GM18951 (cell line): Measurements from ENCODE around the gene TMEM17.

ENCODE experiments used
- POLR2A ChIP-seq: IDR thresholded peaks from 4 replicates; pipeline ENCODE4 v1.6.1; 2011; ENCODE audit warnings: mild to moderate bottlenecking; ENCODE audit not compliant: insufficient read length, insufficient read depth; ENCODE audit errors: extremely low read depth
- in situ Hi-C: fragments of 300-500 bp; cut with MboI; formaldehyde crosslinking; loops from one replicate; pipeline ENCODE4 v1.12.0; 2022; ENCODE audit warnings: low sequenced_read_pairs, mixed read lengths, inconsistent platforms; ENCODE audit not compliant: unreplicated experiment

TMEM17 gene

DNA sequence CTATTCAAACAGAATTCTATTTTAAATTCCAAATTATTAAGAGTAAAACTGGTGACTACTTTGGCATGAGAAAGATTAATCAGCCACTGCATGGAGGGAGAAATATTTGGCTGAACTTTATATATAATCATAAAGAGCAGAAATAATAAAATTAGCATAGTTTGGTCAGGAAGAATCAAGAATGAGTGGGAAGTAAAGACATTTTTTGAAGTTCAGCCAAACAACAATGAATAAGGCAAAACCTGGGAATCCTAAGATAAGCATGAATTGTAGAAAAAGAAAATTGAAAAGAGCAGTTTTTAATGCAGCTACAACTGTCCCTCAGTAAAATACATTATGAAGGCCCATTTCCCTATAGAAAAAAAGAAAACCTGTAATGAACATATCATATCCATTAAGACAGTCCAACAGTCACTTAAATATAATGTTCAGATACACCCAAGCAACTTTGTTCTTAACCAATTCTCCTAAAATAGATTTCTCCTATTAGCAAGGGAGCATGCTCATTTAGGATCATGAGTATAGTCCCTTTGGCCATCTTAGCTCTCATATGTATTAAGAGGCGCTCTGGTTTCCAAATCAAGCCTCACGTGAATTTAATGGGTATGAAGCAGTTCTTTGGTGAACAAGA, 6.5 kb downstream of the TMEM17 start:
- in situ Hi-C loops = no loop called here
- TF ChIP-seq POLR2A = no peak

DNA sequence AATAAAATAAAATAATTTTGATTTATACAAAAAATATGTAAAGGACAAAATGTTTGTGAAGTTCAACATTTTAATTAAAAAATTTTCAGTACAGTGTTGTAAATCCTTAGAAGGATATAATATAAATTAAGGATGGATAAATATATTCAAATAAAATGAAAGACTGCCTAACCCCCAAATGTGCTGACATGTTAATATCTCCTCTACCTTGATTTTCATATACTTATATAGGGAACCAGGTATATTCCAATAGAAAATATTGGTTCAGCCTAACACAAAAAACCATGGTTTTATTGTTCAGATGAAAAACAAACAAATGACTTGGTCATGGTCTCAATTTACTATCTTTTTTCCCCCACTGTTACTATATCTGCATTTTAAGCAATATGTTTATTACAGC, 7.3 kb downstream of the TMEM17 start:
- TF ChIP-seq POLR2A = no peak
- in situ Hi-C loops = no loop called here

DNA sequence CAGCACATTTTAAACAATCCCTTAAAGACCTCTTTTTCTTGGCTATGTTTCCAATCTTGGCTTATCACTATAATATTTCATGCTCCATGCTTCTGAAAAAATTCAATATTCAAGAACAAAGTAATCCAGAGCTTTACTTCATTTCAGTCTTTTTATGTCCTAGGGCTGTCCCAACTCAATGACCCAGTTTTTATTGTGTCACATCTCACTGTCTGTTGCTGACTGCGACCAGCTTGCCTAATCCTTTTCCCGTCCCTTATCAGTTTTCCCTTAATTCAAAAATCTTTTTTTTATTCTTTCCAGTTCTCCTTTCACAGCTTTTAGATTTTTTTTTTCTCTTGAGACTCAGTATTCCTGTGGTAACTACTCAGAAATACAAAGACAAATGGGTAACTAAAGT, 10.2 kb downstream of the TMEM17 start:
- no peak for TF ChIP-seq POLR2A
- in situ Hi-C loops = no loop called here

DNA sequence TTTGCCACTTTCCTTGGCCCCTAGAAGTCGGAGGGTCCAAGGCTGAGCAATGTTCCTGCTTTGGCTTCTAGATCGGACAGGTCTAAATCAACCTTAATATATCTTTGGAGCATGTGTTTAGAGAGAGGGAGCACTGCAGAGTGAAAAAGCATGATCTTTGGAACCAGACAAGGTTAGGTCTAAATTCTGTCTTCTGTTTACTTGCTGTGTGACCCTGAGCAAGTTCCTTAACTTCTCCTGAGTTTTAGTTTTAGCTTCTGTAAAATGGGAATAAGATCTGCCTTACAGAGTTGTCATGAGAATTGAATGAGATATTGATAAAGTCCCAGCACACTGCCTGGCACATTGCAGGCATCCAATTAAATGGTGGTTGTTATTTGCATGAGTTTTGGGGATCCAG, 13.9 kb downstream of the TMEM17 start:
- in situ Hi-C loops = no loop called here
- TF ChIP-seq POLR2A = no peak

DNA sequence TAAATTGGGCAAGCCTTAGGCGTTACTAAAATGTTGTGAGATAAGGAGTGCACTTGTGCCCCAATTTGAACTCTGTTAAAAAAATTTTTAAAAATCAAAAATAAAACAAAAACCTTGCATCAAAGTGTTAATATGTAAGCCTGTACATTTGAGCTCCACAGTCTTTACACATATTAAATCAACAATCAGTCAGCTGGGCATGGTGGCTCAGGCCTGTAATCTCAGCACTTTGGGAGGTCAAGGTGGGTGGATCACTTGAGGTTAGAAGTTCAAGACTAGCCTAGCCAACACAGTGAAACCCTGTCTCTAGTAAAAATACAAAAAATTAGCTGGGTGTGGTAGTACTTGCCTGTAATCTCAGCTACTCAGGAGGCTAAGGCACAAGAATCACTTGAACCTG, 16.3 kb downstream of the TMEM17 start:
- no peak for TF ChIP-seq POLR2A
- in situ Hi-C loops = no loop called here

DNA sequence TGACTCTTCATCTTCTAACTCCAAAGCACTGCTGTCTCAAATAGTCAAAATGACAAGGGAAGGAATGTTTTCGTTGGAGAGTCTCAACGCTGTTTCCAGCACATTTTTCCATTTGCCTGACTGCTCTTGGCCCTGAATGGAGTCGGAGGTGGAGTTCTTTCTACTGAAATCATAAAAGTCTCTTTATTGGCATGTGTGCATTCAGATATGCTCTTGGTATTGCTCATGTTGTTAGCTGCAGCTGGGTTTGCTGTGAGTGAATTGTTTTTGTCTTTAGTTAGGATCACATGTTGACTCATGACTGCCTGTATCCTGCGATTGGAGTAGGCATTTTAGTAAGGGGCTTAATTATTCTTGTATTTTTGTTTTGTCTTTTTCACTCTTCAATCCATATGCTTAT, 16.8 kb downstream of the TMEM17 start:
- in situ Hi-C loops = no loop called here
- no peak for TF ChIP-seq POLR2A

DNA sequence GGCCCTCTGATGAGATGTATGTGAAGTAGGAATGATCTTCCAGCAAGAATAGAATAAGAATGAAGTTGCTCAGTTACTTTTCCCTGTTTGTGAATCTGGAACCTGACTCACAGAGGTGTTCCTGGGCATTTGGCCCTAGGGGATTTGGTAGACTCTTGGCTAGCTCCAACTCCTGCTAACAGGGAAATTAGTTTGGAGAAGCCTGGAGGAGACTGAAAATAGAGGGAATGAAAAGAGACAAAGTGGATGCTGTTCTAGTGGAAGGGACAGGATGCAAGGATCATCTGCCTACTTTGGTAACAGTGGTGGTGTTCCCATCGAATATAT, 19.6 kb downstream of the TMEM17 start:
- no peak for TF ChIP-seq POLR2A

DNA sequence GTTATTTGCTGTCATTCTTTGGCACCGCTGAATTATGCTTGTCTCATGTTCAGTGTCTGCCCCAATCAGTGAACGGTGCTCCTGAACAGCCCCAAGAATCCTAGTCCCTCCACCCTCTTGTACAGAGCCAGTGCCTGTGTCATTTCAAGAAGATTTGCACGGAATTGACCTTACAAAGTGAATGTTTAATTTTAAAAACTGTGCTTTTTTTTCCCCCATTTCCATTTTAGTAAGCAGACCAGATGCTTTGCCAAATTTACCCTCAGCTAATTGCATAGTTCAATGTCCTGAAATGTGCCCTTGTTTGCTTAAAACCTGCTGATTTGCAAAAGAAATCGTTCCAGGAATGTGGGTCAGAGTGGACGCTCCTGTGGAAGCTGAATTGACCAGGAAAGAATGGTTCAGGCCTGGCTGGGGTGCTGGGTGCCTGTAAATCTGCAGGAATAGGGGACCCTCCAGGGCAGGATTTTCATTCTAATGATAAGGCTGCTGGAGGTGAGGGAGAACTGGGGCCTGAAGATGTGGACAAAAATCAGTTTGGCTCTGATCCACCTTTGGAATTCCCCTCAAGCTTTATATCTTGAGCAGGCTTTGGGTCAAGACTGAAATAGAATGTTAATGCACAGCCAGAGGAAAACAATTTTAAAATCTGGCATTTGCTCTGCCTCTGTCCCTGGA, 20.1 kb downstream of the TMEM17 start:
- in situ Hi-C loops = no loop called here
- no peak for TF ChIP-seq POLR2A

More for the DNA sequence above, 19.6 kb downstream of the TMEM17 start:
- in situ Hi-C loops = no loop called here

DNA sequence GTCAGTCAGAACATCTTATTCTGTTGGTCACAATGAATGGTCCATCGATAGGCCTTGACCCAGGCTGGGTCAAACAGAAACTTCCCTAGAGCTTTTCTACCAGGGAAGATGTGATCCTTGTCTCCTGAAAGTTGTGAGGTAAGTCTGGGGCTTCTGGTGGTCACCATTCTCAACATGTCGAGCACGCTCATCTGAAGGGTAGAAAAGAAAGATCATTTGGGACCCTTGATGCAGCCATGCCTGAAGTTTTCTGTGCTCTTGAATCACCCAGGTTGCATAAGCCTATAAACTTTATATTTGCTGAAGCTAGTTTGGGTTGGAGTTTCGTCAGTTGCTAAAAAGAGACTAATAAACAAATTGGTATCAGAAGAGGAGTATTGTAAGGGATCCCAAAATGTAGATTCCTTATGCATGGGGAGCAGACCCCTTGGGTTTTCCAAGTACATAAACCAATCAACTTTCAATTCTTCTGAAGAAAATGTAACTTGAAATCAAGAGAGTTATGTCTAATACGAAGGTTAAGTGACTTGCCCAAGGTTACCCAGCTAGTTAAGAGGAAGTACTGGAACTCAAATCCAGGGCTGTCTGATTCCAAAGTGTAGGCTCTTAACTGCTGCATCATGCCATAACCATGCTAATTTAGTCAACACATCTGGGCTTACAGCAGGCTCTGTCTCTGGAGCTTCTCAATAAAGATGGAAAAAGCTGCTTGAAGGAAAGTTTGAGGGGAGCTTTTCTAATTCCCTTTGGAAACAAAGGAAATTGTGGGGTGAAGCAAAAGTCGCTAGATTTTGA, 23.2 kb downstream of the TMEM17 start:
- no peak for TF ChIP-seq POLR2A
- in situ Hi-C loops = no loop called here

DNA sequence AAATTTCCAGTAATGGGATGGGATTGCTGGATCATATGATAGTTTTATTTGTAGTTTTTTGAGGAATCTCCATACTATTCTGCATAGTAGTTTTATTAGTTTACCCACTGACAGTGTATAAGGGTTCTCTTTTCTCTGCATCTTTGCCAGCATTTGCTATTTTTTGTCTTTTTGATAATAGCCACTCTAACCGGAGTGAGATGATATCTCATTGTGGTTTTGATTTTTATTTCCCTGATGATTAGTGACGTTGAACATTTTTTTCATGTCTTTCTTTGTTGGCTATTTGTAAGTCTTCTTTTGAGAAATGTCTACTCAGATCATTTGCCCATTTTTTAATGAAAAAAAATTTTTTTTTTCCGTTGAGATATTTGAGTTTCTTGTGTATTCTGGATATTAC, 26.1 kb downstream of the TMEM17 start:
- in situ Hi-C loops = loop anchor here (10.0 kb wide), 1 partner anchor 285 kb away; no protein-coding TSS in a partner anchor
- no peak for TF ChIP-seq POLR2A

DNA sequence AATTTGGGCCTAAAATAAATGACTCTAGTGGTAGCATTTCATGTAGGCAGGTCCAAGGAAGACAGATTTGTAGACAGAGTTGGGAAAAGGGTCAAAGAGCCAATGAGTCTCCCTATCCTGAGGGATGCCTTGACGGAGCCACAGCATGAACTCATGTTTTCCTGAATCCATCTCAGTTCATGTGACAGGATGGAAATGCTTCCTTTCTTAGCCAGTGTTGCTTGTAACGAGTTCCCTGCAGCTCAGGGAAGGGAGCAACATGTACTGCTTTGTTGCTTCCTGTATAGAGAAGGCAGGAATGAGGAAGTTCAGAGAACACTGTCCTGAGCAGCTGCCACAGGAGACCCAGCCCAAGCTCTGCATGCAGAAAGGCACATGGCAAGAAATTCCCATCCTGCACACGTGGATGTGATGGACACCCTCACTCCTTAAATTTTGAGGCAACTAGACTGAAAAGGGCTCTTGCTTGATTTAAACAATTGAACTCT, 27.9 kb downstream of the TMEM17 start:
- in situ Hi-C loops = loop anchor here (10.0 kb wide), 1 partner anchor 287 kb away; no protein-coding TSS in a partner anchor
- no peak for TF ChIP-seq POLR2A

DNA sequence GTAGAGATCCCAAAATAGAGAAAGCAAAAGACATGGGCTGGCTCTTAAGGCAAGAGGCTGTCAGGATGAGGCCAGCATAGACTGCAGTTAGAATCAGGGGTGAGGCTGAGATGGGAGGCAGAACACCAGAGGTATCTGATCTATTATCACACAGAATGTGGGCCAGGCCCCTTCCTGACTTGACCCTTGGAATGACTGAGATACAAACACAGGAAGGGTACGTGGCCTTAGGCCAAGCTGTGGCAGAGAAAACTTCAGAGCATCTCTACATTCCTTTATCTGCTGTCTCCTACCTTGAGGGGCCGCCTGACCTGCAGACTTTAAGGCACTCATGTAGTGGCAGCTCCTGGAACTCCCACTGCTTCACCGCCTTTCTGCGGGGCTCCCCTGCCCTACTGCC, 28.4 kb downstream of the TMEM17 start:
- no peak for TF ChIP-seq POLR2A

DNA sequence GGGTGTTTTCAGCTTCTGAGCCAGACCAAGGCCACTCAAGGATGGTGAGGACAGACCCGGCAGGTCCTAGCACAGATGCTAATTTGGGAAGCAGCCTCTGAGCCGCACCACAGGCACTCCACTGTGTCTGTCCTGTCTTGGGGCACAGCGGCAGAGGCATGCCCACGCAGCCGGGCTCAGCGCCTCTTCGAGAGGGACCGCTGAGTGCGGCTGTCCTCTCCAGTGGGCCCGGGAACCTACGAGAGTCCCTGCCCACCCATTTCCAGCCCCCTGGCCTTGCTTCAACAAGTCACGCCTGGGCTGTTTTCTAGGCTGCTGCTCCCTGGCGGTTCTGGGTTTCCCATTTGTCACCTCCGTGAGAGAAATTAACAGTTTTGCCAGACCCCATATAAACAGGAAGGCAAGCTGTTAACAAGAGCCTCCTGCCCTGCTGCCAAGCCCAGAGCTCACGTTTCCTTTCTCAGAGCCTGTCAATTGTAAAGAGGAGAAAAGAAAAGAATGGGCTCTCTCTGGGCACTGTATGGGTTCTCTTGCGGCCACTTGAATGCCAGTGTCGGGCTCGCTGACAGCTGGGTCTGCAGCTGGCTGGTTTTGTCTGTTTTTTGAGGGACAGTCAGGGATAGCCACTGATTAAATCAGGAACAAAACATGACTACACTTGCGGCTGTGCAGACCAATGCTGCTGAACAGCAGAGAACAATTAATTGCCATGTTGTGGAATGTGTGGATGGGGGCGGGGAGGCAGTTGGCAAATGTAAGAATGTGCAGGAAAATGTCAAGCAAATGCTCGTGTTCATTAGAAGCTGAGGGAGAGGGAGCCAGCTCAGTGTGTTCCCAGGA, 30.6 kb downstream of the TMEM17 start:
- in situ Hi-C loops = loop anchor here (10.0 kb wide), 1 partner anchor 289 kb away; no protein-coding TSS in a partner anchor
- TF ChIP-seq POLR2A = no peak

More for the DNA sequence above, 28.4 kb downstream of the TMEM17 start:
- in situ Hi-C loops = loop anchor here (10.0 kb wide), 1 partner anchor 287 kb away; no protein-coding TSS in a partner anchor
